WTC11 (cell line): ENCODE results near the gene CASP4. TPM values are rescaled to one million over a fixed set of nuclear protein-coding genes. Genes with fewer than 3 reads are reported as not detected.

Experiments used
- ATAC-seq: fragments of 200-7000 bp; cut with Tn5 transposase; 2 replicates; pipeline ENCODE4 v1.10.0; 2021; ENCODE audit warnings: mild to moderate bottlenecking, moderate library complexity
- CTCF ChIA-PET: fragments of 300-600 bp; sonication (Branson Sonifier 250); formaldehyde crosslinking; loops from one replicate; lab custom pipeline; 2021; ENCODE audit warnings: antibody characterized with exemption; lab: Charles Lee
- POLR2A ChIA-PET: fragments of 350-600 bp; sonication (Branson Sonifier 250); formaldehyde crosslinking; loops from one replicate; lab custom pipeline; 2021; ENCODE audit warnings: antibody characterized with exemption; lab: Charles Lee
- DNase-seq: peaks from one replicate; pipeline ENCODE4 v3.0.0; 2021; ENCODE audit warnings: low spot score
- H3K27ac Mint-ChIP-seq: 2 replicates; pipeline ENCODE4 v1.8.0; 2021; ENCODE audit warnings: mixed read lengths
- H3K27me3 Mint-ChIP-seq: 2 replicates; pipeline ENCODE4 v1.8.0; 2021; ENCODE audit warnings: low read depth, mild to moderate bottlenecking, moderate library complexity, mixed read lengths
- H3K36me3 Mint-ChIP-seq: 2 replicates; pipeline ENCODE4 v1.8.0; 2021; ENCODE audit warnings: mixed read lengths
- H3K4me1 Mint-ChIP-seq: 2 replicates; pipeline ENCODE4 v1.8.0; 2022; ENCODE audit warnings: mixed read lengths
- H3K4me3 Mint-ChIP-seq: 2 replicates; pipeline ENCODE4 v1.8.0; 2021; ENCODE audit warnings: mild to moderate bottlenecking, moderate library complexity, mixed read lengths
- H3K9me3 Mint-ChIP-seq: 2 replicates; pipeline ENCODE4 v1.8.0; 2021; ENCODE audit warnings: mixed read lengths
- ATF1 ChIP-seq: sonication (generic); formaldehyde crosslinking; IDR thresholded peaks from 2 replicates; pipeline ENCODE4 v1.8.1; 2023; ENCODE audit warnings: mild to moderate bottlenecking, moderate library complexity, missing genetic modification reagents
- CDX4 ChIP-seq: fragments of 250-450 bp; sonication (Bioruptor Pico); IDR thresholded peaks from 2 replicates; pipeline ENCODE4 v1.9.0; 2021; ENCODE audit warnings: moderate library complexity, mild to moderate bottlenecking, inconsistent platforms, borderline replicate concordance
- FOXP1 ChIP-seq: sonication (generic); formaldehyde crosslinking; IDR thresholded peaks from 2 replicates; pipeline ENCODE4 v1.8.0; 2022; ENCODE audit warnings: missing genetic modification reagents, mild to moderate bottlenecking, moderate library complexity, borderline replicate concordance
- GABPB1 ChIP-seq: sonication (generic); formaldehyde crosslinking; IDR thresholded peaks from 2 replicates; pipeline ENCODE4 v1.8.1; 2023; ENCODE audit warnings: mild to moderate bottlenecking, missing genetic modification reagents
- HMGA2 ChIP-seq: fragments of 250-450 bp; sonication (Bioruptor Pico); IDR thresholded peaks from 2 replicates; pipeline ENCODE4 v1.4.0; 2021; ENCODE audit warnings: mild to moderate bottlenecking, moderate library complexity
- NFE2L1 ChIP-seq: sonication (generic); formaldehyde crosslinking; IDR thresholded peaks from 2 replicates; pipeline ENCODE4 v1.8.1; 2023; ENCODE audit warnings: missing genetic modification reagents
- NR2C2 ChIP-seq: sonication (generic); formaldehyde crosslinking; IDR thresholded peaks from 2 replicates; pipeline ENCODE4 v1.8.0; 2022; ENCODE audit warnings: mild to moderate bottlenecking, missing genetic modification reagents
- RELA ChIP-seq: sonication (generic); formaldehyde crosslinking; IDR thresholded peaks from 2 replicates; pipeline ENCODE4 v1.8.1; 2022; ENCODE audit warnings: missing genetic modification reagents, mild to moderate bottlenecking, borderline replicate concordance
- ZMAT4 ChIP-seq: fragments of 250-450 bp; sonication (Bioruptor Pico); IDR thresholded peaks from 2 replicates; pipeline ENCODE4 v1.9.0; 2021; ENCODE audit warnings: mild to moderate bottlenecking
- ZNF138 ChIP-seq: sonication (generic); formaldehyde crosslinking; conservative IDR thresholded peaks from 2 replicates; pipeline ENCODE4 v1.8.1; 2022; ENCODE audit warnings: mild to moderate bottlenecking, moderate library complexity, missing genetic modification reagents
- ZSCAN18 ChIP-seq: fragments of 250-450 bp; sonication (Bioruptor Pico); IDR thresholded peaks from 2 replicates; pipeline ENCODE4 v2.1.2; 2022; ENCODE audit warnings: mild to moderate bottlenecking, moderate library complexity
- total RNA-seq: library from RNA; stranded (reverse); gene quantifications from 3 replicates; pipeline ENCODE4 v1.2.3, GENCODE V29; 2021
- TF ChIP-seq, protein P1 (sequence below): sonication (generic); formaldehyde crosslinking; IDR thresholded peaks from 2 replicates; pipeline ENCODE4 v1.8.0; 2022; ENCODE audit warnings: mild to moderate bottlenecking, missing genetic modification reagents
- TF ChIP-seq, protein P2 (sequence below): sonication (generic); formaldehyde crosslinking; IDR thresholded peaks from 2 replicates; pipeline ENCODE4 v1.8.1; 2022; ENCODE audit warnings: mild to moderate bottlenecking, missing genetic modification reagents, moderate library complexity, borderline replicate concordance
- TF ChIP-seq, protein P3 (sequence below): sonication (generic); formaldehyde crosslinking; IDR thresholded peaks from 2 replicates; pipeline ENCODE4 v1.8.0; 2023; ENCODE audit warnings: mild to moderate bottlenecking, missing genetic modification reagents
- TF ChIP-seq, protein P4 (sequence below): sonication (generic); formaldehyde crosslinking; IDR thresholded peaks from 2 replicates; pipeline ENCODE4 v1.8.1; 2022; ENCODE audit warnings: mild to moderate bottlenecking, moderate library complexity, missing genetic modification reagents
- TF ChIP-seq, protein P5 (sequence below): sonication (generic); formaldehyde crosslinking; IDR thresholded peaks from 2 replicates; pipeline ENCODE4 v1.8.1; 2023; ENCODE audit warnings: mild to moderate bottlenecking, missing genetic modification reagents
- TF ChIP-seq, protein P6 (sequence below): sonication (generic); formaldehyde crosslinking; IDR thresholded peaks from 2 replicates; pipeline ENCODE4 v1.8.0; 2022; ENCODE audit warnings: mild to moderate bottlenecking, missing genetic modification reagents
- TF ChIP-seq, protein P7 (sequence below): sonication (generic); formaldehyde crosslinking; IDR thresholded peaks from 2 replicates; pipeline ENCODE4 v1.8.1; 2023; ENCODE audit warnings: mild to moderate bottlenecking, moderate library complexity, missing genetic modification reagents

Gene CASP4
- total RNA-seq, 1 experiment from 2014 or later = 0.44 TPM

- TF ChIP-seq RELA (CRISPR knock-in tag) = no peak
Measured at GRCh38 chr11:104999721-105000120, 31.3 kb upstream of the CASP4 start (continued).

DNA sequence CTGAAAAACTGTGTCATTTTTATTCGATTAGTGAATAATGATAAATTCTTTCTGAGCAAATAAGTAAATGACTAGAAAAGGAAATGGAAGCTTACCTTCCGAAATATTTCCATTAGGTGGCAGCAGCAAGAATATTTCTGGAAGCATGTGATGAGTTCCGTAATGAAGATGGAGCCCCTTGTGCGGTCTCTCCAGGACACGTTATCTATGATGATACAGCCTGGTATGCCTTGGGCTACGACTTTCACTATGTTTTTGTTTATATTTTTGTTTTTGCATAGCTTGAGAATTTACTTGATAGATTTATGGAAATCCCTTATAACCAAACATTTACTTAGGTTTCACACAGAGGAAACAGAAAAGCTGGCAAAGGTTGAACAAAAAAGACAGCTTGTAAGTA is 28.9 kb upstream of the CASP4 start:
- no peak for DNase-seq
- CTCF ChIA-PET = no interaction called here
- H3K4me3 Mint-ChIP-seq = no peak overlapping the region

More for the DNA sequence above, 28.9 kb upstream of the CASP4 start:
- Mint-ChIP-seq H3K36me3 (no peaks in the 10 kb centered on the region; the same call in 1 of the 2 replicates), H3K9me3 (peaks cover 39% of the 10 kb centered on the region), H3K4me1 (peaks cover 5% of the 10 kb centered on the region), H3K27ac (no peak overlapping the region), H3K27me3 (no peaks in the 10 kb centered on the region)
- TF ChIP-seq HMGA2 = no peak
- TF ChIP-seq, protein P1, sequence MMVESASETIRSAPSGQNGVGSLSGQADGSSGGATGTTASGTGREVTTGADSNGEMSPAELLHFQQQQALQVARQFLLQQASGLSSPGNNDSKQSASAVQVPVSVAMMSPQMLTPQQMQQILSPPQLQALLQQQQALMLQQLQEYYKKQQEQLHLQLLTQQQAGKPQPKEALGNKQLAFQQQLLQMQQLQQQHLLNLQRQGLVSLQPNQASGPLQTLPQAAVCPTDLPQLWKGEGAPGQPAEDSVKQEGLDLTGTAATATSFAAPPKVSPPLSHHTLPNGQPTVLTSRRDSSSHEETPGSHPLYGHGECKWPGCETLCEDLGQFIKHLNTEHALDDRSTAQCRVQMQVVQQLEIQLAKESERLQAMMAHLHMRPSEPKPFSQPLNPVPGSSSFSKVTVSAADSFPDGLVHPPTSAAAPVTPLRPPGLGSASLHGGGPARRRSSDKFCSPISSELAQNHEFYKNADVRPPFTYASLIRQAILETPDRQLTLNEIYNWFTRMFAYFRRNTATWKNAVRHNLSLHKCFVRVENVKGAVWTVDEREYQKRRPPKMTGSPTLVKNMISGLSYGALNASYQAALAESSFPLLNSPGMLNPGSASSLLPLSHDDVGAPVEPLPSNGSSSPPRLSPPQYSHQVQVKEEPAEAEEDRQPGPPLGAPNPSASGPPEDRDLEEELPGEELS (CRISPR knock-in tag) = no peak
- TF ChIP-seq ZNF138 = no peak
- no peak for TF ChIP-seq ATF1 (CRISPR knock-in tag)
- TF ChIP-seq FOXP1 (CRISPR knock-in tag) = no peak
- TF ChIP-seq, protein P2, sequence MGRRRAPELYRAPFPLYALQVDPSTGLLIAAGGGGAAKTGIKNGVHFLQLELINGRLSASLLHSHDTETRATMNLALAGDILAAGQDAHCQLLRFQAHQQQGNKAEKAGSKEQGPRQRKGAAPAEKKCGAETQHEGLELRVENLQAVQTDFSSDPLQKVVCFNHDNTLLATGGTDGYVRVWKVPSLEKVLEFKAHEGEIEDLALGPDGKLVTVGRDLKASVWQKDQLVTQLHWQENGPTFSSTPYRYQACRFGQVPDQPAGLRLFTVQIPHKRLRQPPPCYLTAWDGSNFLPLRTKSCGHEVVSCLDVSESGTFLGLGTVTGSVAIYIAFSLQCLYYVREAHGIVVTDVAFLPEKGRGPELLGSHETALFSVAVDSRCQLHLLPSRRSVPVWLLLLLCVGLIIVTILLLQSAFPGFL (CRISPR knock-in tag) = no peak
- no peak for TF ChIP-seq CDX4 (CRISPR knock-in tag)
- TF ChIP-seq, protein P3, sequence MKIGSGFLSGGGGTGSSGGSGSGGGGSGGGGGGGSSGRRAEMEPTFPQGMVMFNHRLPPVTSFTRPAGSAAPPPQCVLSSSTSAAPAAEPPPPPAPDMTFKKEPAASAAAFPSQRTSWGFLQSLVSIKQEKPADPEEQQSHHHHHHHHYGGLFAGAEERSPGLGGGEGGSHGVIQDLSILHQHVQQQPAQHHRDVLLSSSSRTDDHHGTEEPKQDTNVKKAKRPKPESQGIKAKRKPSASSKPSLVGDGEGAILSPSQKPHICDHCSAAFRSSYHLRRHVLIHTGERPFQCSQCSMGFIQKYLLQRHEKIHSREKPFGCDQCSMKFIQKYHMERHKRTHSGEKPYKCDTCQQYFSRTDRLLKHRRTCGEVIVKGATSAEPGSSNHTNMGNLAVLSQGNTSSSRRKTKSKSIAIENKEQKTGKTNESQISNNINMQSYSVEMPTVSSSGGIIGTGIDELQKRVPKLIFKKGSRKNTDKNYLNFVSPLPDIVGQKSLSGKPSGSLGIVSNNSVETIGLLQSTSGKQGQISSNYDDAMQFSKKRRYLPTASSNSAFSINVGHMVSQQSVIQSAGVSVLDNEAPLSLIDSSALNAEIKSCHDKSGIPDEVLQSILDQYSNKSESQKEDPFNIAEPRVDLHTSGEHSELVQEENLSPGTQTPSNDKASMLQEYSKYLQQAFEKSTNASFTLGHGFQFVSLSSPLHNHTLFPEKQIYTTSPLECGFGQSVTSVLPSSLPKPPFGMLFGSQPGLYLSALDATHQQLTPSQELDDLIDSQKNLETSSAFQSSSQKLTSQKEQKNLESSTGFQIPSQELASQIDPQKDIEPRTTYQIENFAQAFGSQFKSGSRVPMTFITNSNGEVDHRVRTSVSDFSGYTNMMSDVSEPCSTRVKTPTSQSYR (CRISPR knock-in tag) = no peak
- no peak for TF ChIP-seq ZSCAN18
- TF ChIP-seq, protein P4, sequence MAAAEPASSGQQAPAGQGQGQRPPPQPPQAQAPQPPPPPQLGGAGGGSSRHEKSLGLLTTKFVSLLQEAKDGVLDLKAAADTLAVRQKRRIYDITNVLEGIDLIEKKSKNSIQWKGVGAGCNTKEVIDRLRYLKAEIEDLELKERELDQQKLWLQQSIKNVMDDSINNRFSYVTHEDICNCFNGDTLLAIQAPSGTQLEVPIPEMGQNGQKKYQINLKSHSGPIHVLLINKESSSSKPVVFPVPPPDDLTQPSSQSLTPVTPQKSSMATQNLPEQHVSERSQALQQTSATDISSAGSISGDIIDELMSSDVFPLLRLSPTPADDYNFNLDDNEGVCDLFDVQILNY = no peak
- TF ChIP-seq, protein P5, sequence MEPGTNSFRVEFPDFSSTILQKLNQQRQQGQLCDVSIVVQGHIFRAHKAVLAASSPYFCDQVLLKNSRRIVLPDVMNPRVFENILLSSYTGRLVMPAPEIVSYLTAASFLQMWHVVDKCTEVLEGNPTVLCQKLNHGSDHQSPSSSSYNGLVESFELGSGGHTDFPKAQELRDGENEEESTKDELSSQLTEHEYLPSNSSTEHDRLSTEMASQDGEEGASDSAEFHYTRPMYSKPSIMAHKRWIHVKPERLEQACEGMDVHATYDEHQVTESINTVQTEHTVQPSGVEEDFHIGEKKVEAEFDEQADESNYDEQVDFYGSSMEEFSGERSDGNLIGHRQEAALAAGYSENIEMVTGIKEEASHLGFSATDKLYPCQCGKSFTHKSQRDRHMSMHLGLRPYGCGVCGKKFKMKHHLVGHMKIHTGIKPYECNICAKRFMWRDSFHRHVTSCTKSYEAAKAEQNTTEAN (CRISPR knock-in tag) = no peak
- TF ChIP-seq, protein P6, sequence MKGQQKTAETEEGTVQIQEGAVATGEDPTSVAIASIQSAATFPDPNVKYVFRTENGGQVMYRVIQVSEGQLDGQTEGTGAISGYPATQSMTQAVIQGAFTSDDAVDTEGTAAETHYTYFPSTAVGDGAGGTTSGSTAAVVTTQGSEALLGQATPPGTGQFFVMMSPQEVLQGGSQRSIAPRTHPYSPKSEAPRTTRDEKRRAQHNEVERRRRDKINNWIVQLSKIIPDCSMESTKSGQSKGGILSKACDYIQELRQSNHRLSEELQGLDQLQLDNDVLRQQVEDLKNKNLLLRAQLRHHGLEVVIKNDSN (CRISPR knock-in tag) = no peak
- TF ChIP-seq NFE2L1 = no peak
- TF ChIP-seq, protein P7, sequence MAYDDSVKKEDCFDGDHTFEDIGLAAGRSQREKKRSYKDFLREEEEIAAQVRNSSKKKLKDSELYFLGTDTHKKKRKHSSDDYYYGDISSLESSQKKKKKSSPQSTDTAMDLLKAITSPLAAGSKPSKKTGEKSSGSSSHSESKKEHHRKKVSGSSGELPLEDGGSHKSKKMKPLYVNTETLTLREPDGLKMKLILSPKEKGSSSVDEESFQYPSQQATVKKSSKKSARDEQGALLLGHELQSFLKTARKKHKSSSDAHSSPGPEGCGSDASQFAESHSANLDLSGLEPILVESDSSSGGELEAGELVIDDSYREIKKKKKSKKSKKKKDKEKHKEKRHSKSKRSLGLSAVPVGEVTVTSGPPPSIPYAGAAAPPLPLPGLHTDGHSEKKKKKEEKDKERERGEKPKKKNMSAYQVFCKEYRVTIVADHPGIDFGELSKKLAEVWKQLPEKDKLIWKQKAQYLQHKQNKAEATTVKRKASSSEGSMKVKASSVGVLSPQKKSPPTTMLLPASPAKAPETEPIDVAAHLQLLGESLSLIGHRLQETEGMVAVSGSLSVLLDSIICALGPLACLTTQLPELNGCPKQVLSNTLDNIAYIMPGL (CRISPR knock-in tag) = no peak
- no peak for TF ChIP-seq ZMAT4
- TF ChIP-seq GABPB1 (CRISPR knock-in tag) = no peak
- no peak for TF ChIP-seq NR2C2 (CRISPR knock-in tag)
- POLR2A ChIA-PET = no interaction called here
- no peak for ATAC-seq
